ENCODE measurements around the gene MEF2B.
A peak's percentile ranks its signal among the peaks of the same experiment; 100 is the strongest.

The MEF2B gene

DNA sequence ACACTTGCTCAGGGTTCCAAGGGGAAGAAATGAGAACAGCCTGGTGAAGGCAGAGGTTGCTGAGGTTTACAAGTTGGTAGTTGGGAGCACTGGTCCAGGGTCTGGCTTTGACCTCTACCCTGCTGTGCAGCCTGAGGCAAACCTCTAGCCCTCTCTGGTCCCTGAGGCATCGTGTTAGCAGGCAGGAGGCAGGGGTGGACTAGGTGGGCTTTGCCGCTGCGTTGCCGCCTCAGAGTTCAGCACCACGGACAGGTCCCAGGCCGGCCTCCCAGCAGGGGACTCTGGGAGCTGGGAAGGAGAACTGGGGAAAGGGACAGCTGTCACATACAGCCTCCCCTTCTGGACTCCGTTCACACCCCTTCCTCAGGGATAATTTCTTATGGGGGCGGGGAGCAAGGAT, 44.8 kb upstream of the MEF2B start:
- TF ChIP-seq, protein P1, sequence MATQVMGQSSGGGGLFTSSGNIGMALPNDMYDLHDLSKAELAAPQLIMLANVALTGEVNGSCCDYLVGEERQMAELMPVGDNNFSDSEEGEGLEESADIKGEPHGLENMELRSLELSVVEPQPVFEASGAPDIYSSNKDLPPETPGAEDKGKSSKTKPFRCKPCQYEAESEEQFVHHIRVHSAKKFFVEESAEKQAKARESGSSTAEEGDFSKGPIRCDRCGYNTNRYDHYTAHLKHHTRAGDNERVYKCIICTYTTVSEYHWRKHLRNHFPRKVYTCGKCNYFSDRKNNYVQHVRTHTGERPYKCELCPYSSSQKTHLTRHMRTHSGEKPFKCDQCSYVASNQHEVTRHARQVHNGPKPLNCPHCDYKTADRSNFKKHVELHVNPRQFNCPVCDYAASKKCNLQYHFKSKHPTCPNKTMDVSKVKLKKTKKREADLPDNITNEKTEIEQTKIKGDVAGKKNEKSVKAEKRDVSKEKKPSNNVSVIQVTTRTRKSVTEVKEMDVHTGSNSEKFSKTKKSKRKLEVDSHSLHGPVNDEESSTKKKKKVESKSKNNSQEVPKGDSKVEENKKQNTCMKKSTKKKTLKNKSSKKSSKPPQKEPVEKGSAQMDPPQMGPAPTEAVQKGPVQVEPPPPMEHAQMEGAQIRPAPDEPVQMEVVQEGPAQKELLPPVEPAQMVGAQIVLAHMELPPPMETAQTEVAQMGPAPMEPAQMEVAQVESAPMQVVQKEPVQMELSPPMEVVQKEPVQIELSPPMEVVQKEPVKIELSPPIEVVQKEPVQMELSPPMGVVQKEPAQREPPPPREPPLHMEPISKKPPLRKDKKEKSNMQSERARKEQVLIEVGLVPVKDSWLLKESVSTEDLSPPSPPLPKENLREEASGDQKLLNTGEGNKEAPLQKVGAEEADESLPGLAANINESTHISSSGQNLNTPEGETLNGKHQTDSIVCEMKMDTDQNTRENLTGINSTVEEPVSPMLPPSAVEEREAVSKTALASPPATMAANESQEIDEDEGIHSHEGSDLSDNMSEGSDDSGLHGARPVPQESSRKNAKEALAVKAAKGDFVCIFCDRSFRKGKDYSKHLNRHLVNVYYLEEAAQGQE (IDR thresholded peaks at IDR 0.05; ENCODE audit: insufficient read depth in 1 of 2, low read depth in 2 of 2, low read length in 2 of 2) = peak; percentile 99
- TF ChIP-seq POLR2AphosphoS5 (IDR thresholded peaks at IDR 0.05; ENCODE audit: low read depth, low read length) = no peak

DNA sequence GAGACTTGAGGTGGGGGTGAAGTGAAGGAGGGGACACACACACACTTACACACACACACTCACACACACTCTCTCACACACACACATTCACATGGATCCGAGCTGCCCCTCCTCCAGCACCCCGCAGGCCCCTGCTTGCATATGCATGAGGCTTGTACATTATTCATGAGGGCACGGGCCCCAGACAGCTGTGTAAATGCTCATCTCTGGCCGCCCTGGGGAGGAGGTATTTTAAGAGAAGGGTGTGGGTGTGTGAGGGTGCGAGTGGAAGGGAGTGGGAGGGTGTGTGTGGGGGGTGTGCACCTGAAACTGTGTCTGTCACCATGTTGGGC, 44.1 kb upstream of the MEF2B start:
- TF ChIP-seq FOXP2 (optimal IDR thresholded peaks at IDR 0.05; ENCODE audit: borderline replicate concordance, extremely low read depth, extremely low read length, insufficient read depth) (no peak), POLR2AphosphoS5 (IDR thresholded peaks at IDR 0.05; ENCODE audit: low read depth, low read length) (no peak), SIN3A (IDR thresholded peaks at IDR 0.05; ENCODE audit: borderline replicate concordance, insufficient read depth, low read length) (no peak), TAF1 (IDR thresholded peaks at IDR 0.05; ENCODE audit: borderline replicate concordance, insufficient read depth, low read length) (no peak)
- TF ChIP-seq, protein P1 (IDR thresholded peaks at IDR 0.05; ENCODE audit: insufficient read depth in 1 of 2, low read depth in 2 of 2, low read length in 2 of 2) = no peak; a peak in 1 of 4 replicates

DNA sequence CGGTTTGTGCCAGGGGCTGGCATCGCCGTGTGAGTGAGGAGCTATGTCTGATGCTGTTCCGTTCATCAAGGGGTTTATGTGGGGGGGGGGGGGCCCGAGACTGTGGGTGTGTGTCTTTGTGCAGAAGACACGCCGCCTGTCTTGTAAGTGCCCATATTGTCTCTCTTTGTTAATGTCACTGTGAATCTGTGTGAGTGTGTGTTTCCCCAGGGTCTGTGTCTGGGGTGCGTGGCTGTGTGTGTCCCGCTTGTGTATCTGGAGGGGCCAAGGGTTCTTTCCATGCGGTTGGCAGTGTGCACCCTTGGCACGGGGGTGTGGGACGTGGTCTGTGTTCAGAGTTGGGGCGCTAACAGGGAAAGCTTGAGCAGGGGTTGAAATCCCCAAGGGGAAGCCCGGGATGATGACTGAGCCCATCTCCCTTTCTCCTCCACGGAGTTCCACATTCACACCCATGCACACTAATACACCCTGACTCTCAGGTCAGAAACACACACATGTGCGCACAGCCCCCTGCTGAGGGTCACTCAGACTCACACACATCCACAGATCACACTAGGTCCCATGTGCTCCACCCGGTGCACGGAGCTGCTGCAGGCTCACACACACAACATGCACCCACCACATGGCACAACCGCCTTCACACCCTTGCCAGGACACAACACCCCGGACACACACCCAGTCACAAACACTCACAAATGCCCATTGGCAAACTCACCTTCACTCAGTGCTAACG, 43.5 kb upstream of the MEF2B start:
- TF ChIP-seq, protein P1 (IDR thresholded peaks at IDR 0.05; ENCODE audit: insufficient read depth in 1 of 2, low read depth in 2 of 2, low read length in 2 of 2) = no peak; a peak in 1 of 4 replicates
- TF ChIP-seq FOXP2 (optimal IDR thresholded peaks at IDR 0.05; ENCODE audit: borderline replicate concordance, extremely low read depth, extremely low read length, insufficient read depth) (no peak), SIN3A (IDR thresholded peaks at IDR 0.05; ENCODE audit: borderline replicate concordance, insufficient read depth, low read length) (no peak), TAF1 (IDR thresholded peaks at IDR 0.05; ENCODE audit: borderline replicate concordance, insufficient read depth, low read length) (no peak), POLR2AphosphoS5 (IDR thresholded peaks at IDR 0.05; ENCODE audit: low read depth, low read length) (no peak)

DNA sequence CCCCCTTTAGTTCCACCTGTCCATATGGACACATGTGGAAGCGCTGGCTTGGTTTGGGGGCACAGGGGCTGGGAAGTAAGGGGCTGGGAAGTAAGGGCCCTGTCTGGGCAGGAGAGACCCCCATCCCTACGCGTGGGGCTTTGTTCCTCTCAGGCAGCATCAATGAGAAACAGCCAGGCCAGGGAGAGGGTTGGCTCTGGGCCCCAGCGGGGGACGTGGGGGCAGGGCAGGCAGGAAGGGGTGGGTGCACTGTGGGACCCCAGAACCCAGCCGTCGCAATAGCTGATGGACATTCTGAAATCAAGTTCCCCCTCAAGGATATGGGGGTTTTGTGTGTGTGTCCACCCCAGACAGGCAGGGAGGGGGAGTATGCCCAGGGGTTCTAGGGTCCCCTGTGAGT, 42.9 kb upstream of the MEF2B start:
- TF ChIP-seq POLR2AphosphoS5 (IDR thresholded peaks at IDR 0.05; ENCODE audit: low read depth, low read length) (no peak), SIN3A (IDR thresholded peaks at IDR 0.05; ENCODE audit: borderline replicate concordance, insufficient read depth, low read length) (no peak), FOXP2 (optimal IDR thresholded peaks at IDR 0.05; ENCODE audit: borderline replicate concordance, extremely low read depth, extremely low read length, insufficient read depth) (no peak)
- TF ChIP-seq, protein P1 (IDR thresholded peaks at IDR 0.05; ENCODE audit: insufficient read depth in 1 of 2, low read depth in 2 of 2, low read length in 2 of 2) = no peak

All from PFSK-1 (cell line).